Stimulated activated CD8-positive, alpha-beta memory T cell treated with anti-CD3 and anti-CD28 coated beads, Interleukin-4, amount 100 ng/mL, for 4 hours (primary cell): ENCODE data around the gene KRTAP9-8.
"Not testable (repeated sequence)": the region's sequence is repeated elsewhere in the genome, so short reads cannot be mapped to it uniquely, and the experiment has no call there.

Experiments used
- DNase-seq, 2 donors: peaks; one replicate each; pipeline ENCODE4 v3.0.0-alpha.2; 2020; ENCODE audit warnings: low read depth in 2 of 2, low spot score in 1 of 2

Gene KRTAP9-8

DNA sequence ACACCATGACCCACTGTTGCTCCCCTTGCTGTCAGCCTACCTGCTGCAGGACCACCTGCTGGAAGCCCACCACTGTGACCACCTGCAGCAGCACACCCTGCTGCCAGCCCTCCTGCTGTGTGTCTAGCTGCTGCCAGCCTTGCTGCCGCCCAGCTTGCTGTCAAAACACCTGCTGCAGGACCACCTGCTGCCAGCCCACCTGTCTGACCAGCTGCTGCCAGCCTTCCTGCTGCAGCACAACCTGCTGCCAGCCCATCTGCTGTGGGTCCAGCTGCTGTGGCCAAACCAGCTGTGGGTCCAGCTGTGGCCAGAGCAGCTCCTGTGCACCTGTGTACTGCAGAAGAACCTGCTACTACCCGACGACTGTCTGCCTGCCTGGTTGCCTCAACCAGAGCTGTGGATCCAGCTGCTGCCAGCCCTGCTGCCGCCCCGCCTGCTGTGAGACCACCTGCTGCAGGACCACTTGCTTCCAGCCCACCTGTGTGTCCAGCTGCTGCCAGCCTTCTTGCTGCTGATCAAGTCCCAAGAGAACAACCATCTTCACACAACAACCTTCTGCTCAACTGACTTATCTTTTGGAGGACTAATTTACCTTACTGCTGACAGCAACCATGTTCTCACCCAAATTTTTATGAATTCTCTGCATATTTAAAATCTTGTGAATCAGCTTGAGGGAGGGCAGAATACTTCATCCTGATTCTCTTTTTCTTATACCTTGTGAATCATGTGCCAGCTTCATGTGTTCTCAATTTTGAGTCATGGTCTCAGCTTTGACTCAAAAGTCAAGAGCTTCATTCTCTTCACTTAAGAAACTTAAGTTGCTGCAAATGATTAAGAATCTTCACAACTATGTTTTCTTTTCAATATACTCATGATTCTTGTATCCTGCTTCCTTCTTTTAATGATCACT, 17.8 kb downstream of the KRTAP9-8 start, which contains the start of gene KRTAP9-9:
Gene KRTAP9-9, plus strand, starts transcription at position 4 of the 910 bp plus-strand sequence.
- not testable (repeated sequence) for DNase-seq

GRCh38 chr17:41256291-41256685, 18.5 kb downstream of the KRTAP9-8 start:
- no peak for DNase-seq

DNA sequence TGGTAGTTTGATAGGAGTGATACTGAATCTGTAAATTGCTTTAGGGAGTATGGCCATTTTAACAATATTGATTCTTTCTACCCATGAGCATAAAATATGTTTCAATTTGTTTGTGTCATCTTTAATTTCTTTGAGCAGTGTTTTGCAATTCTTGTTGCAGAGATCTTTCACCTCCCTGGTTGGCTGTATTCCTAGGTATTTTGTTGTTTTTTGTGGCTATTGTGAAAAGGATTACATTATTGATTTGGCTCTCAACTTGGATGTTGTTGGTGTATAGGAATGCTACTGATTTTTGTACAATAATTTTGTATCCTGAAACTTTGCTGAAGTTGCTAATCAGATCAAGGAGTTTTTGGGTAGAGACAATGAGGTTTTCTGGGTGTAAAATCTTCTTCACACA, 20.6 kb downstream of the KRTAP9-8 start:
- DNase-seq, result no peak

DNA sequence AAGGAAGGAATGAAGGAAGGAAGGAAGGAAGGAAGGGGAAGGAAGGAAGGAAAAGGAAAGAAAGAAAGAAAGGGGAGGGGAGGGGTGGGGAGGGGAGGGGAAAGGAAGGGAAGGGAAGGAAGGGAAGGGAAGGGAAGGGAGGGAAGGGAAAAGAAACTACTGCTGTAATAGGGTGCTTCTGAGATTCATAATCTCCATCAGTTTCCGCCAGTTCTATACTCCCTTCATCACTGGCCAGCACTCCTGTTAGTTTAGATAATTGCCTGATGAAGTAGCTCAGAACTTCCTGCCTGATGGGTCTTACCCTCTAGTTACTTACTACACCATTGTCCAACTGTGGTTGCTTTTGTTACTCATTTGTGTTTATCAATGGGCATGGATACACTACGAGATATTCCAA, 25.4 kb downstream of the KRTAP9-8 start:
- no peak for DNase-seq

DNA sequence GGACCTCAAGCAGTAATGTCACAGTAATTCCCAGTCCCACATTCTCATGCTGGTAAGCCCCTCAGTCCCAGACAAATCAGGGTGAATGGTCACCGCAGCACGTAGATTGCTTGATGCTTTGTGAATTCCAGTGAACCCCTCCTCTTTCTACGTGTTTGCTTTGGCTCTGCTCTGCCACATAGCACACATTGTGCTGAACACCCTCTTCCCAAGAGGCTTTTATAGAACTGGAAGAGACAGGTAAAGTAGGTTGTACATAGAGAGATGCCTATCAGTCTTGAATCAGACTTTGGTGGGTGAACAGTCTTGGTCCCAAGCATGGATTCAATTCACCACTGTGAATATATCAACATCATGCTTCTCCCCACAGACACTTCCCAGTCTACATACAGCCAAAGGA, 26.8 kb downstream of the KRTAP9-8 start:
- no peak for DNase-seq

DNA sequence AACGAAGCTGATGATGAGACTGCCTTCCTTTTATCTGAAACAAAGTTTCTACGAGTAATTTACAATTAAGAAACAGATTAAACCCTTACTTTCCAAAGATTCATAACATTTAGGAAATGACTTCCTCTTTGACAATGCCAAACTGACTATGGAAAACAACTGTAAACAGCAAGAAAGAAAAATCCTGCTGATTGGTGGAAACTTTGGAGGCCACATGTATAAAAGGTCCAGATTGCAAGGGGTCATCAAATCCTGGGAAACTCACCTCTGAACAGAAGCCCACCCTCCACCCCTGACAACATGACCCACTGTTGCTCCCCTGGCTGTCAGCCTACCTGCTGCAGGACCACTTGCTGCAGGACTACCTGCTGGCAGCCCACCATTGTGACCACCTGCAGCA, 27.3 kb downstream of the KRTAP9-8 start, which contains the start of gene KRTAP9-6:
Gene KRTAP9-6, plus strand, starts transcription at position 301 of the 400 bp plus-strand sequence. Its CDS starts 0 bp downstream, at position 301.
- DNase-seq, result no peak

DNA sequence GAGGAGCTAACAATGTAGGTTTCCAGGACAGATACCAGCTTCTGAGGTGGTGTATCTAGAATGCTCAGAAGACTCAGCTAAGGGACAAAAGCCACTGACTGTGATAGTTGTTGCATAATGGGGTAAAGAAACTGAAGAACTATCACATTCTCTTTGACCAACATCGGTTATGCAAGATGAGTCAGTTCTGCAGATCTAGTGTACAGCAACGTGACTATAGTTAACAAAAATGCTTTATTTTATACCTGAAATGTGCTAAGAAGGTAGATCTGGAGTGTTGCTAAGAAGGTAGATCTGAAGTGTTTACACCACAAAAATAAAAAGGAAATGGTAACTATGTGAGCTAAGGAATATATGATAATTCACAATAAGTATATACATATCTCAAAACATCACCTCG, 29.9 kb downstream of the KRTAP9-8 start:
- DNase-seq, result no peak

- not testable (repeated sequence) for DNase-seq
These were observed 33.5 kb downstream of the KRTAP9-8 start for GRCh38 chr17:41271323-41271722.

- no peak for DNase-seq
These were observed 34.1 kb downstream of the KRTAP9-8 start for GRCh38 chr17:41271858-41272257.

DNA sequence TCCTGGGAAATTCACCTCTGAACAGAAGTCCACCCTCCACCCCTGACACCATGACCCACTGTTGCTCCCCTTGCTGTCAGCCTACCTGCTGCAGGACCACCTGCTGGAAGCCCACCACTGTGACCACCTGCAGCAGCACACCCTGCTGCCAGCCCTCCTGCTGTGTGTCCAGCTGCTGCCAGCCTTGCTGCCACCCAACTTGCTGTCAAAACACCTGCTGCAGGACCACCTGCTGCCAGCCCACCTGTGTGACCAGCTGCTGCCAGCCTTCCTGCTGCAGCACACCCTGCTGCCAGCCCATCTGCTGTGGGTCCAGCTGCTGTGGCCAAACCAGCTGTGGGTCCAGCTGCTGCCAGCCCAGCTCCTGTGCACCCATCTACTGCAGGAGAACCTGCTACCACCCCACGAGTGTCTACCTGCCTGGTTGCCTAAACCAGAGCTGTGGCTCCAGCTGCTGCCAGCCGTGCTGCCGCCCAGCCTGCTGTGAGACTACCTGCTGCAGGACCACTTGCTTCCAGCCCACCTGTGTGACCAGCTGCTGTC, 37.9 kb downstream of the KRTAP9-8 start, which contains the start of gene KRTAP9-7:
Gene KRTAP9-7, plus strand, starts transcription at position 51 of the 543 bp plus-strand sequence. Its CDS starts 0 bp downstream, at position 51.
- not testable (repeated sequence) for DNase-seq

DNA sequence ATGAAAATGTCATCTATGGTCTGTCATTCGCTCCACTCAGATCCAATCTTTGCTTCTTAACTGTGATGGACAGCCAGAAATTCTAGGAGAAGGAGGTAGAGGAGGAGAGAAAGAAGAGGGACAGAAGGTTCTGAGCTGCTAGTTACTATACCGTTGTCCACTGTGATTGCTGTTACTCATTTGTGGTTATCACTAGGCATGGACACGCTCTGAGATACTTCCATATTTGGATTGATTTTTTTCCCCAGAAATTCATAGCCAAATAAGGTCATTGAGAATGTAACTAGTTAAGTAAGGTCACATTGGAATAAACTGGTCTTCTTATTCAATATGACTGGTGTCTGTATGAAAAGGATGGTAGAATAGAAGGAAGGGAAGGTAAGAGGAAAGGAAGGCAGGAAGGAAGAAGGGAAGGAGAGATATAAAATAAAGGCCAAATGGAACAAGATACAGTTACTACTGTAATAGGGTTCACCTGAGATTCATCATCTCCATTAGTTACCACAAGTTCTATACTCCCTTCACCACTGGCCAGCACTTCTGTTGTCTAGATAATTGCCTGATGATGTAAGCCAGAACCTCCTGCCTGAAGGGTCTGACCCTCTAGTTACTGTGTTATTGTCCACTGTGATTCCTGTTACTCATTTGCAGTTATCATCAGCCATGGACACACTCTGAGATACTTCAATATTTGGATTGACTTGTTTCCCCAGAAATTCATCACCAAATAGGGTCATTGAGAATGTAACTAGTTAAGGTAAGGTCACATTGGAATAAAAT, 40.6 kb downstream of the KRTAP9-8 start:
- no peak for DNase-seq

DNA sequence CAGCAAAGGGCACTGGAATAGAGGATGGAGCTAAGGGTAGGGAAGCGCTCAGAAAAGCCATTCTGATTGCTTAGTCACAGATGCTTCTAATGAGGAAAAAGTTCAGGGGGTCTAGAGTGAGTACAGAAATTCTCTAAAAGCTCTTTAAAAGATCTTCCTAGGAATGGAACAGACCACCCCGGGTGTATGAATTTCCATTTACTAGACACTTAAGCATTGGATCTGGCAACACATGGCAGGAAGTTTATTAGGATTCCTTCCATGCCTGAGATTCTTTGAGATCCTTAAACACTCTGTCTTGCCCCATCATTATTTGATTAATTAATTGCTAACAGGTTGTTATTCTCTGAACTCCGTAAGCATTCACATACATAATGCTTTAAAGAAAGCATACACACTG, 46.2 kb downstream of the KRTAP9-8 start:
- DNase-seq, result no peak

- DNase-seq, result no peak
These were observed 46.7 kb downstream of the KRTAP9-8 start for GRCh38 chr17:41284546-41284945.

DNA sequence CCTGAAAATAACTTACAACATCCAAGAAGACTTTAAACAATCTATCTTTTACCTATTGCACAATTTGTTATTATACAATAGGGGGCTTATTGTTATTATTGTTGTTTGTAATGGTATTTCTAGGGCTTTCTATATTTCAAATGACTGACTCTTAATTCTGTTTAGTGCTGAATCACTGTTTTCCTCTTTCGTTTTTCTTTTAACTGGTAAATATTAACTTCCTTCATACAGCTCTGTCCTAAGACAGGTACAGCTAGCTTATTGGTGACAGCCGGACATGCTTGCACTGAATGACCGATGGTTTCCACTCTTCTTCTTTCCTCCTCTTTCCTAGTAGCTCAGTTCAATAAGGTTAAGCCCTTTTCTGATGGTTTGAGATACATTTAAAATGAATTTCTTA, 49.3 kb downstream of the KRTAP9-8 start:
- no peak for DNase-seq
